GM12878 (cell line): Measurements from ENCODE around the gene POLD1. TPM values are rescaled to one million over a fixed set of nuclear protein-coding genes. Genes with fewer than 3 reads are reported as not detected.
"Not testable (repeated sequence)": the region's sequence is repeated elsewhere in the genome, so short reads cannot be mapped to it uniquely, and the experiment has no call there.

ENCODE experiments used
- ATAC-seq: fragments of 200-7000 bp; cut with Tn5 transposase; 3 replicates; pipeline ENCODE4 v1.9.1; 2020; ENCODE audit warnings: mild to moderate bottlenecking, moderate library complexity
- BruUV-seq: library from RNA; stranded (reverse); fragments of 400-500 nt; replicated peaks from 2 replicates; lab custom pipeline; 2021; lab: Mats Ljungman, UMichigan
- CTCF ChIA-PET: fragments of 300-600 bp; sonication (Branson Sonifier 250); formaldehyde crosslinking; extraction: SDS; loops from one replicate; lab custom pipeline; 2021; ENCODE audit warnings: inconsistent platforms; lab: Yijun Ruan, JAX
- POLR2A ChIA-PET: fragments of 350-600 bp; formaldehyde crosslinking; extraction: SDS; loops from one replicate; lab custom pipeline; 2021; ENCODE audit warnings: inconsistent platforms; lab: Charles Lee
- RAD21 ChIA-PET: fragments of 300-600 bp; sonication (Branson Sonifier 250); formaldehyde crosslinking; loops from one replicate; lab custom pipeline; 2023; ENCODE audit warnings: antibody characterized with exemption; ENCODE audit not compliant: unreplicated experiment; lab: Charles Lee
- SMC1A ChIA-PET: fragments of 300-600 bp; sonication (Branson Sonifier 250); formaldehyde crosslinking; loops from one replicate; lab custom pipeline; 2023; ENCODE audit not compliant: unreplicated experiment, uncharacterized antibody; lab: Charles Lee
- DNase-seq: peaks from one replicate; pipeline ENCODE4 v3.0.0-alpha.2; 2011; ENCODE audit warnings: low read depth, low spot score
- FAIRE-seq: peaks from 3 replicates; lab custom pipeline; 2011; peaks lifted over from hg19 to GRCh38; lab: Jason Lieb, UNC
- H2AFZ ChIP-seq: 2 replicates; pipeline ENCODE4 v1.6.0; 2011; ENCODE audit warnings: low read depth, low read length, control low read depth; ENCODE audit not compliant: control insufficient read depth
- H3K27ac ChIP-seq: 2 replicates; pipeline ENCODE4 v1.5.1; 2011; ENCODE audit warnings: control low read depth; ENCODE audit not compliant: control insufficient read depth, insufficient read depth
- H3K27me3 ChIP-seq, 2 experiments: replicated peaks in 1 of 2; 2 replicates each; pipeline versions ENCODE4 v1.6.0 to v1.6.1; 2011; ENCODE audit warnings: low read length in 1 of 2; ENCODE audit not compliant: control insufficient read depth in 2 of 2, insufficient read depth in 2 of 2
- H3K36me3 ChIP-seq, 2 experiments: 2 replicates each; pipeline ENCODE4 v1.5.1; 2011; ENCODE audit warnings: low read length in 1 of 2; ENCODE audit not compliant: control insufficient read depth in 2 of 2, insufficient read depth in 2 of 2
- H3K4me1 ChIP-seq: 2 replicates; pipeline ENCODE4 v1.6.1; 2011; ENCODE audit warnings: mild to moderate bottlenecking, low read length, moderate library complexity, mixed read lengths; ENCODE audit not compliant: control insufficient read depth, insufficient read depth
- H3K4me2 ChIP-seq: 2 replicates; pipeline ENCODE4 v1.6.0; 2011; ENCODE audit warnings: control low read depth; ENCODE audit not compliant: control insufficient read depth, insufficient read depth
- H3K4me3 ChIP-seq: fragments of 200-600 bp; sonication (generic); 2 replicates; pipeline ENCODE4 v1.5.1; 2016
- H3K79me2 ChIP-seq: 2 replicates; pipeline ENCODE4 v1.6.0; 2011; ENCODE audit warnings: low read length; ENCODE audit not compliant: control insufficient read depth, insufficient read depth
- H3K9ac ChIP-seq: 2 replicates; pipeline ENCODE4 v1.8.0; 2011; ENCODE audit warnings: low read length, control low read depth, mixed read lengths; ENCODE audit not compliant: control insufficient read depth, insufficient read depth
- H3K9me3 ChIP-seq: replicated peaks from 3 replicates; pipeline ENCODE4 v1.5.1; 2011; ENCODE audit warnings: mild to moderate bottlenecking, low read length; ENCODE audit not compliant: control insufficient read depth, insufficient read depth
- H4K20me1 ChIP-seq: 2 replicates; pipeline ENCODE4 v1.6.0; 2011; ENCODE audit not compliant: control insufficient read depth, insufficient read depth
- DPF2 ChIP-seq: fragments of 450-650 bp; IDR thresholded peaks from 2 replicates; pipeline ENCODE4 v1.6.1; 2017; ENCODE audit warnings: mild to moderate bottlenecking
- ETV6 ChIP-seq, 2 experiments: fragments of 450-650 bp in 1 of 2; IDR thresholded peaks in 1 of 2; conservative IDR thresholded peaks in 1 of 2; 2 replicates each; pipeline ENCODE4 v1.6.1; 2014; ENCODE audit warnings: antibody characterized with exemption in 1 of 2, borderline replicate concordance in 1 of 2, low read depth in 1 of 2, mild to moderate bottlenecking in 1 of 2, moderate library complexity in 1 of 2
- POLR2AphosphoS2 ChIP-seq: IDR thresholded peaks from 2 replicates; pipeline ENCODE4 v1.6.1; 2011; ENCODE audit warnings: low read depth, mild to moderate bottlenecking, low read length, improper control_type of control experiment, moderate library complexity
- STAT3 ChIP-seq: IDR thresholded peaks from 2 replicates; pipeline ENCODE4 v1.6.1; 2011; ENCODE audit warnings: low read depth, low read length, improper control_type of control experiment
- ZNF687 ChIP-seq: fragments of 450-650 bp; IDR thresholded peaks from 2 replicates; pipeline ENCODE4 v1.6.1; 2017; ENCODE audit warnings: mild to moderate bottlenecking, moderate library complexity
- WGBS: methylation state at CpG from one replicate; pipeline ENCODE4 v1.1.6; 2016; ENCODE audit warnings: low lambda C conversion rate; ENCODE audit not compliant: insufficient replicate concordance, insufficient coverage; ENCODE audit errors: missing lambda C conversion rate; 5-methylcytosine and 5-hydroxymethylcytosine counted together
- in situ Hi-C: fragments of 300-500 bp; cut with MboI; formaldehyde crosslinking; loops from 9 replicates; pipeline ENCODE4 v1.14.3; 2018; ENCODE audit warnings: mixed read lengths
- intact Hi-C: fragments of 100-400 bp; cut with micrococcal nuclease; formaldehyde crosslinking; loops from one replicate; pipeline ENCODE4 v1.14.2; 2022; ENCODE audit not compliant: unreplicated experiment
- polyA plus RNA-seq, 11 experiments: library from polyadenylated mRNA; depleted of rRNA in 4 of 11; unstranded in 6 of 11; stranded (reverse) in 5 of 11; fragments of >200 nt; fragmentation: Nextera tagmentation in 4 of 11; fragmentation: Illumina TruSeq in 1 of 11; extraction: Ambion mirVana in 4 of 11; extraction: Trizol in 1 of 11; gene quantifications; 1 replicate in 1 of 11; 2 replicates in 10 of 11; pipeline versions ENCODE4 v1.2.1 to v1.2.3, GENCODE V29; 2011 to 2016; ENCODE audit warnings: inconsistent platforms in 2 of 11, missing spikeins in 2 of 11, low read depth in 1 of 11
- total RNA-seq, 4 experiments: library from RNA; depleted of rRNA in 3 of 4; stranded (reverse); fragments of >200 nt in 3 of 4; fragmentation: Illumina TruSeq in 1 of 4; extraction: Trizol in 1 of 4; gene quantifications; 2 replicates each; pipeline versions ENCODE4 v1.2.1 to v1.2.3, GENCODE V29; 2013 to 2021

POLD1 gene
- total and polyA plus RNA-seq, 10 of the 15 experiments (the other 5 are each of a cell fraction or from before 2014, with no cell fraction given): 0.76 to 165 (median 63.4) TPM

DNA sequence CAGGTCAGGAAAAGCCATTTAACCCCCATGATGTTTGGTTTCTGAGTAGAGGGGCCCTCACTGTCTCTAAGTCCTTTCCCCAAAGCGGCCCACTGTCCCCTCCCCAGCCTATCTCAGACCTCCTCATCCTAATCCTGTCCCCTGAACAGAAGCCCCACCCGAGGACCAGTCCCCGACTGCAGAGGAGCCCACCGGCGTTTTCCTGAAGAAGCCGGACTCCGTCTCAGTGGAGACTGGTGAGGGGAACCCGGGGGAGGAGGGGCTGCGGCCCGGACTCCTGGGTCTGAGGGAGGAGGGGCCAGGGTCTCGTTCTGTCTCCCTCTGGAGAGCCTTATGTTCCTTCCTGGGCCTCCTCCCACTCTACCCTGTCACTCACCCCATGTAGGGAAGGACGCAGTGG, 51.5 kb downstream of the POLD1 start (continued):
- no peak for TF ChIP-seq ZNF687
- no peak for TF ChIP-seq STAT3

GRCh38 chr19:50437862-50438449, 53.8 kb downstream of the POLD1 start:
- in situ Hi-C loops: no loop called here
- SMC1A ChIA-PET: no interaction called here
- no peak for TF ChIP-seq DPF2
- TF ChIP-seq POLR2AphosphoS2: no peak
- TF ChIP-seq ETV6 (conservative IDR thresholded peaks at IDR 0.05 in 1 of 2, IDR thresholded peaks at IDR 0.05 in 1 of 2; ENCODE audit: borderline replicate concordance in 1 of 2, low read depth in 1 of 2): no peak
- Histone ChIP-seq H4K20me1 (no peaks in the 10 kb centered on the region), H2AFZ (no peak overlapping the region), H3K36me3 (no peaks in the 10 kb centered on the region), H3K4me3 (no peak overlapping the region), H3K9ac (no peak overlapping the region), H3K9me3 (no peaks in the 10 kb centered on the region), H3K79me2 (no peaks in the 10 kb centered on the region), H3K4me1 (peaks cover 13% of the 10 kb centered on the region), H3K27ac (no peak overlapping the region), H3K27me3 (peaks cover 0 to 4% of the 10 kb centered on the region in 2 experiments; a peak in 1 of 4 replicates), H3K4me2 (no peak overlapping the region)
- ATAC-seq (no peak), DNase-seq (no peak), FAIRE-seq (no peak)
- POLR2A ChIA-PET: no interaction called here
- intact Hi-C loops: no loop called here
- WGBS: 54% methylated on average over 5 of the region's 5 CpGs
- CTCF ChIA-PET: no interaction called here
- no TSS peak for BruUV-seq
- RAD21 ChIA-PET: no interaction called here

- H3K4me2 ChIP-seq, RAD21 ChIA-PET, H3K27me3 ChIP-seq, CTCF ChIA-PET, H3K9ac ChIP-seq, H2AFZ ChIP-seq, BruUV-seq, intact Hi-C loops, H3K4me1 ChIP-seq, H3K9me3 ChIP-seq, H3K79me2 ChIP-seq, in situ Hi-C loops, H3K36me3 ChIP-seq, SMC1A ChIA-PET, DNase-seq, H3K4me3 ChIP-seq, FAIRE-seq, H4K20me1 ChIP-seq, POLR2A ChIA-PET, ATAC-seq, H3K27ac ChIP-seq: not testable (repeated sequence)
- WGBS: 0% methylated on average over 1 of the region's 2 CpGs
Measured at GRCh38 chr19:50439130-50439529, 55.0 kb downstream of the POLD1 start.
